Dendritic cell treated with granulocyte-macrophage colony-stimulating factor and Interleukin-4, amounts not matched to agents 40 ng/mL and 50 ng/mL, for 4 days (primary cell): Measurements from ENCODE around the gene PCCB.
"Not testable (repeated sequence)": the region's sequence is repeated elsewhere in the genome, so short reads cannot be mapped to it uniquely, and the experiment has no call there.

Experiments
- H3K27ac Mint-ChIP-seq: one replicate; pipeline ENCODE4 v1.8.0; 2022; ENCODE audit warnings: mild to moderate bottlenecking, mixed read lengths
- H3K27me3 Mint-ChIP-seq: one replicate; pipeline ENCODE4 v1.8.0; 2022; ENCODE audit warnings: mild to moderate bottlenecking, mixed read lengths
- H3K36me3 Mint-ChIP-seq: one replicate; pipeline ENCODE4 v1.8.0; 2022; ENCODE audit warnings: low read depth, mixed read lengths
- H3K4me1 Mint-ChIP-seq: one replicate; pipeline ENCODE4 v1.8.0; 2022; ENCODE audit warnings: low read depth, mixed read lengths
- H3K4me3 Mint-ChIP-seq: one replicate; pipeline ENCODE4 v1.8.0; 2022; ENCODE audit warnings: mild to moderate bottlenecking, moderate library complexity, mixed read lengths
- H3K9me3 Mint-ChIP-seq: one replicate; pipeline ENCODE4 v1.8.0; 2022; ENCODE audit warnings: mixed read lengths
- intact Hi-C: fragments of 100-400 bp; cut with micrococcal nuclease; formaldehyde crosslinking; loops from one replicate; pipeline ENCODE4 v1.15.0; 2022

PCCB gene

GRCh38 chr3:136247855-136248590, 2.1 kb upstream of the PCCB start:
- peaks cover 27% of the 10 kb centered on the region for H3K4me1 Mint-ChIP-seq
- no peaks in the 10 kb centered on the region for H3K9me3 Mint-ChIP-seq
- H3K27me3 Mint-ChIP-seq: no peaks in the 10 kb centered on the region
- no peak overlapping the region for H3K4me3 Mint-ChIP-seq
- intact Hi-C loops: no loop called here
- peaks cover 4% of the 10 kb centered on the region for H3K36me3 Mint-ChIP-seq
- no peak overlapping the region for H3K27ac Mint-ChIP-seq

GRCh38 chr3:136249091-136249490, 1.0 kb upstream of the PCCB start:
- Mint-ChIP-seq H3K27me3 (no peaks in the 10 kb centered on the region), H3K4me3 (no peak overlapping the region), H3K27ac (peak overlapping the region; percentile 96), H3K36me3 (peaks cover 7% of the 10 kb centered on the region), H3K9me3 (no peaks in the 10 kb centered on the region), H3K4me1 (peaks cover 21% of the 10 kb centered on the region)
- intact Hi-C loops: no loop called here

GRCh38 chr3:136249593-136249992, 547 bp upstream of the PCCB start:
- Mint-ChIP-seq H3K4me3 (peak overlapping the region; percentile 86), H3K4me1 (peaks cover 21% of the 10 kb centered on the region), H3K27me3 (no peaks in the 10 kb centered on the region), H3K9me3 (no peaks in the 10 kb centered on the region), H3K36me3 (peaks cover 9% of the 10 kb centered on the region), H3K27ac (peak overlapping the region; percentile 96)
- intact Hi-C loops: no loop called here

GRCh38 chr3:136250903-136251460, 842 bp downstream of the PCCB start:
- Mint-ChIP-seq H3K4me3 (peak overlapping the region; percentile 86), H3K4me1 (peaks cover 21% of the 10 kb centered on the region), H3K27me3 (no peaks in the 10 kb centered on the region), H3K27ac (peak overlapping the region; percentile 96), H3K9me3 (no peaks in the 10 kb centered on the region), H3K36me3 (peaks cover 22% of the 10 kb centered on the region)
- intact Hi-C loops: loop anchor here (1.0 to 5.0 kb wide), 3 partner anchors 55 to 501 kb away; partner anchors contain the start of genes MSL2 and STAG1

GRCh38 chr3:136251511-136251910, 1.4 kb downstream of the PCCB start:
- H3K27me3 Mint-ChIP-seq: no peaks in the 10 kb centered on the region
- H3K4me1 Mint-ChIP-seq: peaks cover 21% of the 10 kb centered on the region
- peak overlapping the region; percentile 96 for H3K27ac Mint-ChIP-seq
- H3K4me3 Mint-ChIP-seq: peak overlapping the region; percentile 86
- peaks cover 27% of the 10 kb centered on the region for H3K36me3 Mint-ChIP-seq
- intact Hi-C loops: loop anchor here (5.0 kb wide), 2 partner anchors 174 to 501 kb away; partner anchors contain the start of gene STAG1
- no peaks in the 10 kb centered on the region for H3K9me3 Mint-ChIP-seq

- no peak overlapping the region for H3K4me3 Mint-ChIP-seq
- no peaks in the 10 kb centered on the region for H3K27me3 Mint-ChIP-seq
- H3K4me1 Mint-ChIP-seq: peaks cover 13% of the 10 kb centered on the region
- H3K36me3 Mint-ChIP-seq: peaks cover 68% of the 10 kb centered on the region
- intact Hi-C loops: no loop called here
- H3K9me3 Mint-ChIP-seq: no peaks in the 10 kb centered on the region
- H3K27ac Mint-ChIP-seq: no peak overlapping the region
Observed at GRCh38 chr3:136255672-136256406, 5.7 kb downstream of the PCCB start.

- Mint-ChIP-seq H3K36me3 (peaks cover 85% of the 10 kb centered on the region), H3K9me3 (no peaks in the 10 kb centered on the region), H3K27me3 (no peaks in the 10 kb centered on the region), H3K4me3 (no peak overlapping the region), H3K4me1 (no peaks in the 10 kb centered on the region), H3K27ac (no peak overlapping the region)
- intact Hi-C loops: no loop called here
Observed at GRCh38 chr3:136258199-136258598, 8.1 kb downstream of the PCCB start.

GRCh38 chr3:136261826-136262225, 11.7 kb downstream of the PCCB start:
- no peak overlapping the region for H3K27ac Mint-ChIP-seq
- no peaks in the 10 kb centered on the region for H3K9me3 Mint-ChIP-seq
- H3K4me1 Mint-ChIP-seq: no peaks in the 10 kb centered on the region
- peaks cover 95% of the 10 kb centered on the region for H3K36me3 Mint-ChIP-seq
- no peaks in the 10 kb centered on the region for H3K27me3 Mint-ChIP-seq
- intact Hi-C loops: no loop called here
- no peak overlapping the region for H3K4me3 Mint-ChIP-seq

GRCh38 chr3:136262559-136262958, 12.4 kb downstream of the PCCB start:
- Mint-ChIP-seq H3K4me3 (no peak overlapping the region), H3K9me3 (no peaks in the 10 kb centered on the region), H3K27me3 (no peaks in the 10 kb centered on the region), H3K4me1 (no peaks in the 10 kb centered on the region), H3K27ac (no peak overlapping the region), H3K36me3 (peaks cover 94% of the 10 kb centered on the region)
- intact Hi-C loops: no loop called here

- no peak overlapping the region for H3K27ac Mint-ChIP-seq
- H3K4me3 Mint-ChIP-seq: no peak overlapping the region
- no peaks in the 10 kb centered on the region for H3K9me3 Mint-ChIP-seq
- intact Hi-C loops: no loop called here
- H3K36me3 Mint-ChIP-seq: peaks cover 94% of the 10 kb centered on the region
- no peaks in the 10 kb centered on the region for H3K4me1 Mint-ChIP-seq
- H3K27me3 Mint-ChIP-seq: no peaks in the 10 kb centered on the region
Observed at GRCh38 chr3:136263251-136263650, 13.1 kb downstream of the PCCB start.

- H3K9me3 Mint-ChIP-seq, H3K27me3 Mint-ChIP-seq, intact Hi-C loops, H3K4me3 Mint-ChIP-seq, H3K27ac Mint-ChIP-seq, H3K4me1 Mint-ChIP-seq: not testable (repeated sequence)
- H3K36me3 Mint-ChIP-seq: peaks cover 94% of the 10 kb centered on the region
Observed at GRCh38 chr3:136266468-136267125, 16.5 kb downstream of the PCCB start.

- intact Hi-C loops: no loop called here
- Mint-ChIP-seq H3K36me3 (peaks cover 87% of the 10 kb centered on the region), H3K27ac (no peak overlapping the region), H3K9me3 (no peaks in the 10 kb centered on the region), H3K4me1 (peaks cover 2% of the 10 kb centered on the region), H3K27me3 (no peaks in the 10 kb centered on the region), H3K4me3 (no peak overlapping the region)
Observed at GRCh38 chr3:136267235-136267634, 17.1 kb downstream of the PCCB start.

GRCh38 chr3:136270179-136270578, 20.0 kb downstream of the PCCB start:
- H3K36me3 Mint-ChIP-seq: peaks cover 89% of the 10 kb centered on the region
- H3K4me3 Mint-ChIP-seq: no peak overlapping the region
- intact Hi-C loops: no loop called here
- H3K27me3 Mint-ChIP-seq: no peaks in the 10 kb centered on the region
- H3K4me1 Mint-ChIP-seq: peaks cover 5% of the 10 kb centered on the region
- no peaks in the 10 kb centered on the region for H3K9me3 Mint-ChIP-seq
- H3K27ac Mint-ChIP-seq: no peak overlapping the region

GRCh38 chr3:136271626-136272025, 21.5 kb downstream of the PCCB start:
- H3K27me3 Mint-ChIP-seq, intact Hi-C loops, H3K4me3 Mint-ChIP-seq, H3K4me1 Mint-ChIP-seq, H3K27ac Mint-ChIP-seq, H3K9me3 Mint-ChIP-seq: not testable (repeated sequence)
- peaks cover 83% of the 10 kb centered on the region for H3K36me3 Mint-ChIP-seq
